Neural cell (in vitro differentiated cells): ENCODE measurements around the gene SLC25A36.

ENCODE experiments used
- CTCF ChIP-seq: fragments of 450-650 bp; IDR thresholded peaks from 2 replicates; pipeline ENCODE4 v1.5.1; 2014; ENCODE audit warnings: antibody characterized with exemption, mild to moderate bottlenecking, moderate library complexity; ENCODE audit not compliant: poor library complexity, severe bottlenecking
- EP300 ChIP-seq: fragments of 450-650 bp; conservative IDR thresholded peaks from 2 replicates; pipeline ENCODE4 v1.6.1; 2014; ENCODE audit warnings: antibody characterized with exemption, mild to moderate bottlenecking, moderate library complexity; ENCODE audit not compliant: poor library complexity, severe bottlenecking
- EZH2 ChIP-seq: fragments of 200-600, 300-800 bp; shearing (Covaris generic), sonication (generic); IDR thresholded peaks from 2 replicates; pipeline ENCODE4 v1.6.1; 2014; ENCODE audit warnings: antibody characterized with exemption, low read length, borderline replicate concordance, mild to moderate bottlenecking; ENCODE audit not compliant: insufficient read depth, poor library complexity, severe bottlenecking
- MXI1 ChIP-seq: fragments of 450-650 bp; conservative IDR thresholded peaks from 2 replicates; pipeline ENCODE4 v1.6.1; 2014; ENCODE audit warnings: antibody characterized with exemption, mild to moderate bottlenecking; ENCODE audit not compliant: poor library complexity, severe bottlenecking
- POLR2AphosphoS5 ChIP-seq: IDR thresholded peaks from 2 replicates; pipeline ENCODE4 v1.6.1; 2012
- RAD21 ChIP-seq: fragments of 450-650 bp; conservative IDR thresholded peaks from 2 replicates; pipeline ENCODE4 v1.6.1; 2014; ENCODE audit warnings: antibody characterized with exemption, mild to moderate bottlenecking, moderate library complexity
- REST ChIP-seq: IDR thresholded peaks from 2 replicates; pipeline ENCODE4 v1.6.1; 2012; ENCODE audit warnings: borderline replicate concordance
- SMC3 ChIP-seq: fragments of 450-650 bp; conservative IDR thresholded peaks from 2 replicates; pipeline ENCODE4 v1.6.1; 2014; ENCODE audit warnings: antibody characterized with exemption, mild to moderate bottlenecking, moderate library complexity; ENCODE audit not compliant: poor library complexity

- TF ChIP-seq CTCF (peak; percentile 82), MXI1 (no peak), EZH2 (no peak), REST (no peak), EP300 (no peak), POLR2AphosphoS5 (no peak), RAD21 (peak; percentile 86), SMC3 (peak; percentile 88)
Observed at GRCh38 chr3:141000027-141000663, 58.5 kb downstream of the SLC25A36 start.
